ENCODE measurements around the gene SPANXB1.
A peak's percentile ranks its signal among the peaks of the same experiment; 100 is the strongest.
"Not testable (repeated sequence)": the region's sequence is repeated elsewhere in the genome, so short reads cannot be mapped to it uniquely, and the experiment has no call there.

SPANXB1 gene, protein sequence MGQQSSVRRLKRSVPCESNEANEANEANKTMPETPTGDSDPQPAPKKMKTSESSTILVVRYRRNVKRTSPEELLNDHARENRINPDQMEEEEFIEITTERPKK

GRCh38 chrX:141002568-141002967 is at the start of gene SPANXB1:
SPANXB1 (plus strand) TSS chrX:141002594; CDS start chrX:141002694, 100 bp downstream.
- DNase-seq (ENCODE audit: low spot score), result peak; percentile 3

DNA sequence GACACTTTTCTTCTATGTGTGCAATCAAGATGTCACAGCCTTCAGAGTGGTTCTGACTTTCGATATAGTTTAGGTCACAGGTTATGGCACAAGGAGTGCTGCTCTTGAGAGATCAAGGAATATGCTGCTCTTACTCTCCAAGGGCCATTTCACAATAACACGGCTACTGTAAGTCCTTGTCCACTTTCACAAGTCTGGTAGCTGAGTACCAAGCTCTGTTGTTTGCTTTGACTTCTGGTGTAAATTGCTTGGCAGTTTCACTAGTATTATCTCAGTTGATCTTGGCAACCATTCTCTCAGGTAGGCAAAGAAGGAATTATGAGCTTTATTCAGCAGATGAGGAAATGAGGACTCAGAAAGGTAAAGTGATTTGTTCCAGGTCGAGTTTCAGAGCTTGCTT is 35.4 kb upstream of the SPANXB1 start:
- no peak for DNase-seq (ENCODE audit: low spot score)

DNA sequence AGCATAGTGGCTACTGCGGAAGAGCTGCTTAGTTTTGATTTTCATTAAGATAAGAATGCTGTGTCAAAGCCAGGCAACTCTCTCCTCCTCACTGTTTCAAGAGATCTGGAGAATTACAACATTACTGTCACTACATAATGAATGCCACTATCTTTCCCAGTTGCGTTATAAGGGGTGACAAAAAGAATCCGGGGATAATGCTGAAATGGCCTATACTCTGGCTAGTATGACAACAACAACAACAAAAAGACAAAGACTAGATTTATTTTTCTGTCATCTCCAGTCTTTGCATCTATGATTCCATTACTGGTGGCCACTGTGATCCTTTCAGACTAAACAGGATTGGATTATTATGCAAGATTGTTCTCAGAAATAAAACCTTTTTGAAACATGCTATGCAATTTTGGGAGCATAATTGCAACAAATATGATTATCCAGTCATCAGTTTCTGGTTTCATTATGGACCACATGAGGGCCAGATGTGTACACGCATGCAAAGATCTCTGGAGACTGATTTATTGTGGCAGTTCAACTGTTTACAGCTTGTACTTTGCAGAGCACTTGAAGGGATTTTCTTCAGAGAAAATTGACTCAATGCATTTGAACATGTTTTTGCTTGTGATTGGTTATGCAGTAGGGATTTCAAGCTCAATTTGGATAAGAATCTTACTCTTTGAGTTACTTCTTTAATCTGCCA is 31.1 kb upstream of the SPANXB1 start:
- DNase-seq (ENCODE audit: low spot score), result no peak

- DNase-seq (ENCODE audit: low spot score), result no peak
Measured at GRCh38 chrX:140975472-140975871, 26.9 kb upstream of the SPANXB1 start.

DNA sequence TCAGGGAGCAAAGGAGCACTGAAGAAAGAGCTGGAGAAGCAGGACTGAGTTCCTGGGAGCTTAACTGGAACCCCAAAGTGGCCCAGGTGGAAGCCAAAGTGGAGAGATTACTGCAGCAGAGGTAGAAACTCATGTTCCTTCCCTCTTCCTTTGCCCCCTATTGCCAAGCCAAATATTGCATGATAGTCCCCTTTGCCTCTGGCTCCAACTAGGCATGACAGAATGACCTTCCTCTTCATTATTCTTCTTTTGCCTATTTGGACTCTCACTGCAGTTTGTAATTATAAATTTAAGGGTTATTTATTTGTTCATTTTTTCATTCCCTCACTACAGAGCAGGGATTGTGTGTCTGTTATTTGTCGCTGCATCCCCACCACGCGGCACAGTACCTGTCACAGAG is 22.1 kb upstream of the SPANXB1 start:
- DNase-seq (ENCODE audit: low spot score), result no peak

DNA sequence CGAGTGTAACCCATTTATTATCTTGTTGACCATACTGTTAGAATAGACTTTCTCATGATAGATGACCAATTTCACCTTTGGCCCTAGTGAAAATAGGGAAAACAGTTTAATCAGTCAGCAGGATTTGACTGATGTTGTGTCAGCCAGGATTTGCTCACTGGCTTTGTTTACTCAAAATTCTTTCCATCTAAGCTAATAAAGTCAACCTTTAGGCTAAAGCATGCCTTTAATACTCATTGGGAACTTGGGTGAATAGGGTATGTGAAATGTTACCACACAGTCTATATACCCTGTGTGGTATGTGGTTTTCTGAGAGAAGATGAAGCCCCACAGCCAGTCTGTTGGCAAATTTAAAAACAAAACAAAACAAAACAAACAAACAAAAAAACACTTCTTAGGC is 18.7 kb upstream of the SPANXB1 start:
- DNase-seq (ENCODE audit: low spot score), result no peak

DNA sequence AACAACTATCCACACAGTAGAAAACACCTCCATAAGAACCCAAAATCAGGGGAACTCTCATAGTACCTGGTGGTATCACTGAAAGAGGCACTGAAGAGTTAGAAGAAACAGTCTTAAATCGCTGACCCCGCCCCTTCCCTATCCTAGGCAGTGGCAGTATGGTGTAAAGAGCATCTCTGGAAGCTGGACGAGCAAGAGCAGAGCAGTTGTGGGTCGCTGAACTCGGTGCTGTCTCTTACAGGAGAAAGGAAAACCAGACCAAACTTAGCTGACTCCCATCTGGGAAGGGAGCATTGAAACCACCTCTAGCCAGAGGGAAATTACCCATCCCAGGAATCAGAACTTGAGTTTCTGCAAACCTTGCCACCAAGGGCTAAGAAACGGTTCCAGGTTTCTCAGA is 2.8 kb downstream of the SPANXB1 start:
- not testable (repeated sequence) for DNase-seq (ENCODE audit: low spot score)

DNA sequence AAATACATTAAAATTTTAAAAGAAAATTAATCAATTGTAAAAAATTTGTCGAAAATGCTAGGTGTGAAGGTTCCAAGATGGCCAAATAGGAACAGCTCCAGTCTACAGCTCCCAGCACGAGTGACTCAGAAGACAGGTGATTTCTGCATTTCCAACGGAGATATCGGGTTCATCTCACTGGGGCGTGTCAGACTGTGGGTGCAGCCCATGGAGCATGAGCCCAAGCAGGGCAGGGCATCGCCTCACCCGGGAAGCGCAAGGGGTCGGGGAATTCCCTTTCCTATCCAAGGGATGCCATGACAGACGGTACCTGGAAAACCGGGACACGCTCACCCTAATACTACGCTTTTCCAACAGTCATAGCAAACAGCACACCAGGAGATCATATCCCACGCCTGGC is 41.9 kb downstream of the SPANXB1 start:
- not testable (repeated sequence) for DNase-seq (ENCODE audit: low spot score)

DNA sequence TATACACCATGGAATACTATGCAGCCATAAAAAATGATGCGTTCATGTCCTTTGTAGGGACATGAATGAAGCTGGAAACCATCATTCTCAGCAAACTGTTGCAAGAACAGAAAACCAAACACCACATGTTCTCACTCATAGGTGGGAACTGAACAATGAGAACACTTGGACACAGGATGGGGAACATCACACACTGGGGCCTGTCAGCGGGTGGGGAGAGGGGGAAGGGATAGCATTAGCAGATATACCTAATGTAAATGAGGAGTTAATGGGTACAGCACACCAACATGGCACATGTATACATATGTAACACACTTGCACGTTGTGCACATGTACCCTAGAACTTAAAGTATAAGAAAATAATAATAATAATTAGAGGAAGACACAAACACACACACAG is 47.5 kb downstream of the SPANXB1 start:
- not testable (repeated sequence) for DNase-seq (ENCODE audit: low spot score)

DNA sequence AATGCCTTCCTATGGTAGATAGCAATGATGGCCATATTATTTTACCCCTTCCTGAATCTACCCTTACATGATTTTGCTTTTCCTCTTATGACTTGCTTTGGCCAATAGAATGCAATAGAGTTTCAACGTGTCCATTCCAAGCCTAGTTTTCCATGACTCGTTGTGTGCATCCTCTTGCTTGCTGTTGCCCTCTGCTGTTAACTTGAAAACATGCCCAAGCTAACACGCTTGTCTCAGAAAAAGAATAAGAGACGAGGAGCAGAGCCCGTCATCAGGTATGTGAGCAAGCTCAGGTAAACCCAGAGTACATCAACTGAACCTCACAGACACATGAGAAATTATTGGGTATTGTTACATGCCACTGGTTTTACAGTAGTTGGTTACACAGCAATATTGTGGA is 49.7 kb downstream of the SPANXB1 start:
- DNase-seq (ENCODE audit: low spot score), result not testable (repeated sequence)
